GM13977 (cell line): ENCODE data around the gene RALB.
"Not testable (repeated sequence)": the region's sequence is repeated elsewhere in the genome, so short reads cannot be mapped to it uniquely, and the experiment has no call there.

Experiments
- DNase-seq: peaks from one replicate; pipeline ENCODE4 v3.0.0; 2012; ENCODE audit warnings: low spot score
- CTCF ChIP-seq: IDR thresholded peaks from 2 replicates; pipeline ENCODE4 v1.5.1; 2012; ENCODE audit warnings: mild to moderate bottlenecking, control low read depth; ENCODE audit not compliant: insufficient read depth; ENCODE audit errors: extremely low read depth, missing control alignments
- in situ Hi-C: fragments of 300-500 bp; cut with MboI; formaldehyde crosslinking; loops from one replicate; pipeline ENCODE4 v1.12.0; 2022; ENCODE audit warnings: low sequenced_read_pairs, low pct_unique_long_range_greater_than_20kb, mixed read lengths, inconsistent platforms; ENCODE audit not compliant: unreplicated experiment

RALB gene

DNA sequence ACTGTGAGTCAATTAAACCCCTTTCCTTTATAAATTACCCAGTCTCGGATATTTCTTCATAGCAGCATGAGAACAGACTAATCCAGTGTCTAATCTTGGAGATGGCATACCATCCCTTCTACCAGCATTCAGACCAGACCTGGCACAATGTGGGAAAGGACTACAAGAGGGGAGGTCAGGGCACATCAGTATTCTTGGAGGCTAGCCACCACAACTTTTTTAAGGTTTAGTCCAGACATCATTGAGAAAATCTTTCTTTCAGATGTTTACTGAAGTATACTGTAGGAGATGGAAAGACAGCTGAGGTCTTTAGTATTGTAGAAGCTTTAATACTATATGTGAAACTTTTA lies 4.0 kb downstream of the RALB start:
- in situ Hi-C loops, result no loop called here
- no peak for TF ChIP-seq CTCF

DNA sequence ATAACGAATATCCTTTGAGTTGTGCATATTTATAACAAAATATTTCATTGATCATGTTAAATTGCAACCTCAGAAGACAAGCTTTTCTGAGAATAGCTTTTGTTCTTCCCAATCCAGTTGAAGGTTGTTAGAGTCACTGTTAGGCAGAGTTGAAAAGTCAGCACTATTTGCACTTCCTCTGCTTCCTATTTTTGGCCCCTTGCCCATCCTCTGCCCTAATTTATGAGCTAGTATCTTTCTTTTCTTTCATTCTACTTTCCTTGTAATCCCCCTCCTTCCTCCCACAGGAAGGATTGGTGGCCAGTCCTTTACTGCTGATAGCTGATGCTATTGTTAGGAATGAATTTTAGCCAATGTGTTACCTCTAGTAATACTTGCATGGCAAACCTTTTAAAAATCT lies 4.9 kb downstream of the RALB start:
- TF ChIP-seq CTCF, result no peak
- in situ Hi-C loops, result no loop called here
- no peak for DNase-seq

More for the DNA sequence above, 4.0 kb downstream of the RALB start:
- DNase-seq, result no peak

- no peak for TF ChIP-seq CTCF
- DNase-seq, result no peak
- in situ Hi-C loops, result no loop called here
Observed at GRCh38 chr2:120258196-120258595, 5.5 kb downstream of the RALB start.

DNA sequence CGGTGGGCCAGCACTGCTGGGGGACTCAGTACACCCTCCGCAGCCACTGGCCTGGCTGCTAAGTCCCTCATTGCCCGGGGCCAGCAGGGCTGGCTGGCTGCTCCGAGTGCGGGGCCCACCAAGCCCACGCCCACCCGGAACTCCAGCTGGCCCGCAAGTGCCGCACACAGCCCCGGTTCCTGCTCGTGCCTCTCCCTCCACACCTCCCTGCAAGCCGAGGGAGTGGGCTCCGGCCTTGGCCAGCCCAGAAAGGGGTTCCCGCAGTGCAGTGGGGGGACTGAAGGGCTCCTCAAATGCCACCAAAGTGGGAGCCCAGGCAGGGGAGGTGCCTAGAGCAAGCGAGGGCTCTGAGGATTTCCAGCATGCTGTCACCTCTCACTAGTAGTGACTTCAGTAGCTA lies 7.3 kb downstream of the RALB start:
- in situ Hi-C loops, DNase-seq: not testable (repeated sequence)

GRCh38 chr2:120260736-120261135 lies 8.1 kb downstream of the RALB start:
- DNase-seq, result no peak
- TF ChIP-seq CTCF, result no peak
- in situ Hi-C loops, result no loop called here

DNA sequence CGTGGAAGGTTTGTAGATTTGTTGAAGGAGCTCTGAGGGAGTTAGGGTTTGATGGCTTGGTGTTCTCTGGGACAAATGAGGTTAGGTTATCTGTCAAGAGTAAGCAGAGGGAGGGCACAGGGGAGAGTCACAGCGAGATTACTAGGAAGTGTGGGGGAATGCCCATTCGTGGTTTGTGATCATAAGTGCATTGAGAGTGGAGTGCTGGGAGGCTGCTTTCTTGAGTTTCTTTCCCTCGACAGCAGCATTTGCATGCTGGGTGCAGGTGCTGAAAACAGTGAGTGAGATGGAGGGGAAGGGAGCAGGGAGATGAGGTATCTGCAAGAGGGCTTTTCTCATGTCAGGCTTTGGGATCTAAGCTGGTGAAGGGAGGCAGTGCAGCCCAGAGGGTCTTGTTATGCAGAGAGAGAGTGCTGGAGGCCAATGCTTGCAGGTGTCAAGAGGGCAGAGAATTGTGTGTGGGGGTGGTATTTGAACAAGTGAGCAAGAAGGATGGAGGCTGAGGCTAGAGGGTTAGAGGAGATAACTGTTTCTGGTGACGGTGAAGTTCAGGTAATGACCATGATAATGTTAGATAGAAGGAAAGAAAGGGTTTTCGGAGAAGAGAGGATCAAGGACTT lies 8.8 kb downstream of the RALB start:
- no peak for TF ChIP-seq CTCF
- in situ Hi-C loops, result no loop called here
- DNase-seq, result peak; percentile 78

GRCh38 chr2:120262150-120262549 lies 9.5 kb downstream of the RALB start:
- TF ChIP-seq CTCF, result no peak
- in situ Hi-C loops, result no loop called here

More at GRCh38 chr2:120262150-120262549, 9.5 kb downstream of the RALB start:
- DNase-seq, result no peak
